Measurements from ENCODE around the gene ZDHHC12.

The ZDHHC12 gene

GRCh38 chr9:128729766-128730517 is 6.0 kb upstream of the ZDHHC12 start:
- no peak for DNase-seq

GRCh38 chr9:128729302-128729701 is 5.4 kb upstream of the ZDHHC12 start:
- DNase-seq = no peak

GRCh38 chr9:128728298-128728697 is 4.4 kb upstream of the ZDHHC12 start:
- no peak for DNase-seq

- DNase-seq = no peak
Observed at GRCh38 chr9:128727640-128728248, 3.8 kb upstream of the ZDHHC12 start.

GRCh38 chr9:128724744-128725211 is 851 bp upstream of the ZDHHC12 start:
- peak; percentile 55 for DNase-seq

GRCh38 chr9:128723352-128723865 is 518 bp downstream of the ZDHHC12 start:
- no peak for DNase-seq

- no peak for DNase-seq
Observed at GRCh38 chr9:128722380-128723351, 1.3 kb downstream of the ZDHHC12 start.

GRCh38 chr9:128721487-128722010 is 2.4 kb downstream of the ZDHHC12 start:
- no peak for DNase-seq

GRCh38 chr9:128720841-128721486 is 3.0 kb downstream of the ZDHHC12 start:
- DNase-seq = no peak

- DNase-seq = no peak
Observed at GRCh38 chr9:128719919-128720605, 3.9 kb downstream of the ZDHHC12 start.

- DNase-seq = no peak
Observed at GRCh38 chr9:128718475-128718874, 5.5 kb downstream of the ZDHHC12 start.

GRCh38 chr9:128718047-128718446 is 5.9 kb downstream of the ZDHHC12 start:
- DNase-seq = no peak

GRCh38 chr9:128716581-128717254 is 7.2 kb downstream of the ZDHHC12 start:
- DNase-seq = no peak

- DNase-seq = no peak
Observed at GRCh38 chr9:128715436-128715750, 8.5 kb downstream of the ZDHHC12 start.

GRCh38 chr9:128714586-128715435 is 9.1 kb downstream of the ZDHHC12 start:
- no peak for DNase-seq

- DNase-seq = no peak
Observed at GRCh38 chr9:128713941-128714573, 9.9 kb downstream of the ZDHHC12 start.

- no peak for DNase-seq
Observed at GRCh38 chr9:128713411-128713780, 10.5 kb downstream of the ZDHHC12 start.

GRCh38 chr9:128712451-128713410 is 11.2 kb downstream of the ZDHHC12 start:
- no peak for DNase-seq

- DNase-seq = no peak
Observed at GRCh38 chr9:128707446-128707845, 16.5 kb downstream of the ZDHHC12 start.

Data from stimulated activated CD4-positive, alpha-beta T cell treated with anti-CD3 and anti-CD28 coated beads, Interleukin-1b, Interleukin-23, amount 100 ng/mL, for 48 hours (primary cell).